K562 (cell line): ENCODE results near the gene DDX39A. TPM values are rescaled to one million over a fixed set of nuclear protein-coding genes. Genes with fewer than 3 reads are reported as not detected.
A peak's percentile ranks its signal among the peaks of the same experiment; 100 is the strongest.

ENCODE experiments used
- ATAC-seq: fragments of 200-7000 bp; cut with Tn5 transposase; 3 replicates; pipeline ENCODE4 v1.9.1; 2020; ENCODE audit warnings: moderate library complexity
- BruUV-seq: library from RNA; stranded (reverse); fragments of 400-500 nt; replicated peaks from 2 replicates; lab custom pipeline; 2021; lab: Mats Ljungman, UMichigan
- CTCF ChIA-PET: fragments of 300-600 bp; formaldehyde crosslinking; extraction: SDS; loops from one replicate; lab custom pipeline; 2021; ENCODE audit warnings: low intra/inter-chr PET ratio; lab: Yijun Ruan, JAX
- POLR2A ChIA-PET: fragments of 300-600, 350-650 bp; sonication (Branson Sonifier 250); formaldehyde crosslinking; extraction: SDS; loops from one replicate; lab custom pipeline; 2021; ENCODE audit warnings: antibody characterized with exemption, inconsistent platforms; lab: Yijun Ruan, JAX
- DNase-seq, 4 experiments: peaks; one replicate each; pipeline versions ENCODE4 v3.0.0 to v3.0.0-alpha.2; 2011 to 2018; ENCODE audit warnings: low spot score in 3 of 4, mixed read lengths in 3 of 4; ENCODE audit errors: extremely low read depth in 1 of 4
- FAIRE-seq: peaks from 2 replicates; lab custom pipeline; 2011; peaks lifted over from hg19 to GRCh38; lab: Jason Lieb, UNC
- H2AFZ ChIP-seq: 2 replicates; pipeline ENCODE4 v1.6.0; 2011; ENCODE audit warnings: low read depth, low read length, control low read depth, inconsistent platforms
- H3K27ac ChIP-seq: fragments of 200-600 bp; 3 replicates; pipeline ENCODE4 v1.8.0; 2011; ENCODE audit warnings: low read depth, mild to moderate bottlenecking, control low read depth, inconsistent platforms, low read length, moderate library complexity, mixed read lengths; ENCODE audit errors: extremely low read depth
- H3K27me3 ChIP-seq, 2 experiments: fragments of 300-600 bp in 1 of 2; 2 replicates in 1 of 2; 3 replicates in 1 of 2; pipeline versions ENCODE4 v1.6.0 to v1.8.0; 2011; ENCODE audit warnings: inconsistent platforms in 2 of 2, low read length in 2 of 2, mild to moderate bottlenecking in 1 of 2, mixed read lengths in 1 of 2, moderate library complexity in 1 of 2; ENCODE audit not compliant: control insufficient read depth in 2 of 2, insufficient read depth in 2 of 2
- H3K36me3 ChIP-seq: fragments of 300-600 bp; 3 replicates; pipeline ENCODE4 v1.8.0; 2011; ENCODE audit warnings: mild to moderate bottlenecking, low read length, inconsistent platforms; ENCODE audit not compliant: control insufficient read depth, insufficient read depth
- H3K4me1 ChIP-seq, 2 experiments: fragments of 200-600 bp in 1 of 2; replicated peaks in 1 of 2; 2 replicates in 1 of 2; 3 replicates in 1 of 2; pipeline versions ENCODE4 v1.5.1 to v1.8.0; 2011; ENCODE audit warnings: inconsistent platforms in 2 of 2, low read length in 2 of 2, mild to moderate bottlenecking in 1 of 2, mixed read lengths in 1 of 2, moderate library complexity in 1 of 2; ENCODE audit not compliant: control insufficient read depth in 2 of 2, insufficient read depth in 2 of 2
- H3K4me2 ChIP-seq: 2 replicates; pipeline ENCODE4 v1.6.1; 2011; ENCODE audit warnings: low read length, control low read depth, inconsistent platforms, mixed read lengths; ENCODE audit not compliant: insufficient read depth
- H3K4me3 ChIP-seq: fragments of 200-600 bp; sonication (generic), shearing (Covaris generic); 2 replicates; pipeline ENCODE4 v1.5.1; 2016; ENCODE audit warnings: control low read depth, inconsistent platforms
- H3K79me2 ChIP-seq: fragments of 200-600 bp; 3 replicates; pipeline ENCODE4 v1.8.0; 2011; ENCODE audit warnings: low read length, inconsistent platforms; ENCODE audit not compliant: control insufficient read depth, insufficient read depth
- H3K9ac ChIP-seq, 2 experiments: 2 replicates each; pipeline versions ENCODE4 v1.6.0 to v1.6.1; 2011; ENCODE audit warnings: low read depth in 2 of 2, low read length in 2 of 2, control low read depth in 1 of 2, inconsistent platforms in 1 of 2, mild to moderate bottlenecking in 1 of 2, mixed read lengths in 1 of 2; ENCODE audit not compliant: insufficient read depth in 1 of 2
- H3K9me1 ChIP-seq: one replicate; pipeline ENCODE4 v1.6.0; 2011; ENCODE audit warnings: inconsistent platforms, mild to moderate bottlenecking, low read length, moderate library complexity; ENCODE audit not compliant: control insufficient read depth, insufficient read depth
- H3K9me3 ChIP-seq: replicated peaks from 2 replicates; pipeline ENCODE4 v1.5.1; 2011; ENCODE audit warnings: low read depth, low read length, inconsistent platforms; ENCODE audit not compliant: control insufficient read depth, insufficient read depth
- H4K20me1 ChIP-seq: replicated peaks from 2 replicates; pipeline ENCODE4 v1.6.1; 2011; ENCODE audit warnings: low read length, inconsistent platforms, mixed read lengths; ENCODE audit not compliant: control insufficient read depth, insufficient read depth
- NFRKB ChIP-seq: fragments of 450-650 bp; IDR thresholded peaks from 2 replicates; pipeline ENCODE4 v1.6.1; 2016; ENCODE audit warnings: low read depth
- ZBTB33 ChIP-seq: sonication (generic); formaldehyde crosslinking; IDR thresholded peaks from 2 replicates; pipeline ENCODE4 v1.8.1; 2023; ENCODE audit warnings: mild to moderate bottlenecking, missing genetic modification reagents
- WGBS: fragments of 100-300 bp; shearing (Covaris generic); methylation state at CpG from one replicate; pipeline ENCODE4 v1.1.6; 2016; ENCODE audit warnings: low coverage, mixed read lengths; ENCODE audit not compliant: insufficient coverage; ENCODE audit errors: missing lambda C conversion rate; 5-methylcytosine and 5-hydroxymethylcytosine counted together
- in situ Hi-C: fragments of 300-500 bp; cut with MboI; formaldehyde crosslinking; loops from 4 replicates; pipeline ENCODE4 v1.15.0; 2018; ENCODE audit warnings: inconsistent platforms, mixed read lengths
- intact Hi-C: fragments of 100-400 bp; cut with micrococcal nuclease; formaldehyde crosslinking; loops from 2 replicates; pipeline ENCODE4 v1.14.2; 2022
- polyA plus RNA-seq, 8 experiments: library from polyadenylated mRNA; depleted of rRNA in 4 of 8; stranded (reverse) in 5 of 8; unstranded in 3 of 8; fragments of >200 nt; fragmentation: Nextera tagmentation in 2 of 8; fragmentation: Illumina TruSeq in 1 of 8; extraction: Ambion mirVana in 2 of 8; extraction: Trizol in 1 of 8; gene quantifications; 2 replicates each; pipeline versions ENCODE4 v1.2.1 to v1.2.3, GENCODE V29; 2011 to 2014; ENCODE audit warnings: inconsistent platforms in 1 of 8, missing spikeins in 1 of 8
- total RNA-seq, 7 experiments: library from RNA; depleted of rRNA in 6 of 7; stranded (reverse); fragments of >200 nt in 6 of 7; fragmentation: Illumina TruSeq in 2 of 7; extraction: Trizol in 2 of 7; gene quantifications; 2 replicates each; pipeline versions ENCODE4 v1.2.1 to v1.2.3, GENCODE V29; 2011 to 2021; ENCODE audit warnings: low replicate concordance in 1 of 7

The DDX39A gene
- total and polyA plus RNA-seq, 9 of the 15 experiments (the other 6 are each of a cell fraction or from before 2014, with no cell fraction given) = 90.3 to 250 (median 188) TPM

DNA sequence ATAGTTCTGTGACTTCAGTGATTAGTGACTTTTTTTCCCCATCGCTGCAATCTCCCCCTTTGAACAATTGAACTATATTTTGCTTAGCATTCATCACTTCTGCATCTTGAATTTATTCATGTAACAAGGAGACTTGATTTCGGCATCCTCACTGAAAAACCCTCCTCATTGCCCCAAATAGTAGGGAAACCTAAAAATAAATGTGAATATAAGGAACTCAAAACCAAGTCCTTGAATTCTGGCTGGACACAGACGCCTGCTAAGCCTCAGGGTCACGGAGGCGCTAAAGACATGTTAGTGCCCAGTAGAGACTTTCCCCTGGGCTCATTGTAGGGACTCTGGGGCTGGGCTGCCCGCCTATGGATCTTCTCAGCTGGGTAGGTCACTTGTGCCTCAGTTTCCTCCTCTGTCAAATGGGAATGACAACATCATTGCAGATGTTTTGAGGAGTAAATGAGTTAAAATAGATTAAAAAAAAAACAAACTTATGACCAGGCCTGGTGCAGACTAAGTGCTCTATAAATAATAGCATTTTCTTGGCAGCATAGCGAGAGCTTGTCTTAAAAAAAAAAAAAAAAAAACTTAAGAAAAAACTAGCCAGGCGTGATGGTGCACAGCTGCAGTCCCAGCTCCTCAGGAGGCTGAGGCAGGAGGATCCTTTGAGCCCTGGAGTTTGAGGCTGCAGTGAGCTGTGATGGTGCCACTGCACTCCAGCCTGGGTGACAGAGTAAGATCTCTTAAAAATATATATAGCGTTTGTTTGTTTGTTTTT, 39.7 kb downstream of the DDX39A start:
- no peak overlapping the region for H3K4me2 ChIP-seq
- H4K20me1 ChIP-seq = 0 out of 2 replicates have a peak, but pooled peaks cover 4% of the 10 kb centered on the region
- no peak overlapping the region for H3K27ac ChIP-seq
- peak overlapping the region; percentile 50; the same call in 1 of the 2 replicates for H2AFZ ChIP-seq
- FAIRE-seq = no peak
- intact Hi-C loops = no loop called here
- H3K79me2 ChIP-seq = peaks cover 38% of the 10 kb centered on the region
- WGBS = 63% methylated on average over 9 of the region's 9 CpGs
- peaks cover 31 to 56% of the 10 kb centered on the region in 2 experiments for H3K4me1 ChIP-seq
- CTCF ChIA-PET = interaction anchor here (0.6 kb wide), 1 partner anchor 187 kb away, joined by 4 read pairs; no protein-coding TSS in a partner anchor
- no peak overlapping the region for H3K9ac ChIP-seq
- TF ChIP-seq ZBTB33 (CRISPR knock-in tag) (0 out of 2 replicates have a peak, but pooled peaks have one; percentile 18), NFRKB (no peak)
- no peak for DNase-seq
- H3K36me3 ChIP-seq = no peaks in the 10 kb centered on the region; the same call in 2 of the 3 replicates
- no peaks in the 10 kb centered on the region for H3K9me1 ChIP-seq
- in situ Hi-C loops = no loop called here
- H3K9me3 ChIP-seq = no peaks in the 10 kb centered on the region
- BruUV-seq = no TSS peak
- H3K4me3 ChIP-seq = no peak overlapping the region
- ATAC-seq = no peak
- POLR2A ChIA-PET = interaction anchor here (0.9 to 4.9 kb wide), 3 partner anchors 12 to 26 kb away, joined by 4 to 24 read pairs (median 7); no protein-coding TSS in a partner anchor
- H3K27me3 ChIP-seq = no peaks in the 10 kb centered on the region
